OCI-LY7 (cell line): ENCODE data around the gene BCL3. TPM values are rescaled to one million over a fixed set of nuclear protein-coding genes. Genes with fewer than 3 reads are reported as not detected.

Source experiments
- BruUV-seq: library from RNA; stranded (reverse); fragments of 400-500 nt; replicated peaks from 2 replicates; lab custom pipeline; 2021; lab: Mats Ljungman, UMichigan
- CTCF ChIA-PET: fragments of 300-600 bp; sonication (Branson Sonifier 250); formaldehyde crosslinking; loops from one replicate; lab custom pipeline; 2022; ENCODE audit warnings: antibody characterized with exemption; ENCODE audit not compliant: unreplicated experiment; lab: Charles Lee
- POLR2A ChIA-PET: fragments of 300-600 bp; sonication (Branson Sonifier 250); formaldehyde crosslinking; loops from one replicate; lab custom pipeline; 2022; ENCODE audit warnings: antibody characterized with exemption; lab: Charles Lee
- DNase-seq: peaks from one replicate; pipeline ENCODE4 v3.0.0-alpha.2; 2015; ENCODE audit warnings: low spot score
- H2AFZ ChIP-seq: fragments of 200-600 bp; sonication (generic), shearing (Covaris generic); 2 replicates; pipeline ENCODE4 v1.6.1; 2014; ENCODE audit warnings: mild to moderate bottlenecking, antibody characterized with exemption, low read length, moderate library complexity
- H3K27ac ChIP-seq: fragments of 200-600 bp; sonication (generic); 2 replicates; pipeline ENCODE4 v1.5.1; 2014; ENCODE audit warnings: mixed run types, low read depth, mild to moderate bottlenecking, moderate library complexity, low read length, inconsistent platforms; ENCODE audit not compliant: poor library complexity, severe bottlenecking
- H3K36me3 ChIP-seq: fragments of 200-600 bp; sonication (generic); 2 replicates; pipeline ENCODE4 v1.6.1; 2014; ENCODE audit warnings: mild to moderate bottlenecking, antibody characterized with exemption, low read length, moderate library complexity, mixed read lengths; ENCODE audit not compliant: insufficient read depth
- H3K4me1 ChIP-seq: fragments of 200-600 bp; sonication (generic); 2 replicates; pipeline ENCODE4 v1.5.1; 2014; ENCODE audit warnings: mild to moderate bottlenecking, low read length; ENCODE audit not compliant: insufficient read depth, poor library complexity, severe bottlenecking
- H3K4me2 ChIP-seq: fragments of 200-600 bp; sonication (generic); 2 replicates; pipeline ENCODE4 v1.6.1; 2014; ENCODE audit warnings: mild to moderate bottlenecking, low read length
- H3K4me3 ChIP-seq: fragments of 200-600 bp; sonication (generic); 2 replicates; pipeline ENCODE4 v1.5.1; 2014; ENCODE audit warnings: mild to moderate bottlenecking, low read depth, low read length; ENCODE audit not compliant: poor library complexity, severe bottlenecking
- H3K79me2 ChIP-seq: fragments of 200-600 bp; sonication (generic); 2 replicates; pipeline ENCODE4 v1.6.1; 2016; ENCODE audit warnings: low read depth, mild to moderate bottlenecking, low read length, moderate library complexity, mixed read lengths; ENCODE audit not compliant: insufficient read depth
- H3K9me2 ChIP-seq: fragments of 200-600 bp; sonication (generic); 2 replicates; pipeline ENCODE4 v1.6.1; 2016; ENCODE audit warnings: mild to moderate bottlenecking, low read length, mixed read lengths; ENCODE audit not compliant: insufficient read depth
- H3K9me3 ChIP-seq: fragments of 200-600 bp; sonication (generic); 2 replicates; pipeline ENCODE4 v1.6.1; 2014; ENCODE audit warnings: mild to moderate bottlenecking, mixed run types, low read length, mixed read lengths
- H4K20me1 ChIP-seq: fragments of 200-600 bp; sonication (generic); 2 replicates; pipeline ENCODE4 v1.6.1; 2014; ENCODE audit warnings: mild to moderate bottlenecking, antibody characterized with exemption, low read length, moderate library complexity, mixed read lengths; ENCODE audit not compliant: insufficient read depth
- EZH2phosphoT487 ChIP-seq: fragments of 200-600 bp; sonication (generic); IDR thresholded peaks from 2 replicates; pipeline ENCODE4 v1.6.1; 2018; ENCODE audit warnings: low read depth, borderline replicate concordance, mild to moderate bottlenecking, mixed run types, antibody characterized with exemption, low read length, moderate library complexity, mixed read lengths
- intact Hi-C: fragments of 100-400 bp; cut with micrococcal nuclease; formaldehyde crosslinking; loops from one replicate; pipeline ENCODE4 v1.10.0; 2022; ENCODE audit not compliant: unreplicated experiment
- total RNA-seq, 2 experiments: library from RNA; depleted of rRNA in 1 of 2; stranded (reverse); fragments of >200 nt in 1 of 2; shearing (Covaris generic) in 1 of 2; gene quantifications; 2 replicates each; pipeline ENCODE4 v1.2.3, GENCODE V29; 2014 to 2022
- TF ChIP-seq, protein P1 (sequence below): fragments of 200-600 bp; sonication (generic); conservative IDR thresholded peaks from 2 replicates; pipeline ENCODE4 v1.5.1; 2014; ENCODE audit warnings: mild to moderate bottlenecking, antibody characterized with exemption, low read length, moderate library complexity, mixed read lengths

The BCL3 gene
- total RNA-seq, 2 experiments from 2014 or later: 10.2 to 18.6 TPM

DNA sequence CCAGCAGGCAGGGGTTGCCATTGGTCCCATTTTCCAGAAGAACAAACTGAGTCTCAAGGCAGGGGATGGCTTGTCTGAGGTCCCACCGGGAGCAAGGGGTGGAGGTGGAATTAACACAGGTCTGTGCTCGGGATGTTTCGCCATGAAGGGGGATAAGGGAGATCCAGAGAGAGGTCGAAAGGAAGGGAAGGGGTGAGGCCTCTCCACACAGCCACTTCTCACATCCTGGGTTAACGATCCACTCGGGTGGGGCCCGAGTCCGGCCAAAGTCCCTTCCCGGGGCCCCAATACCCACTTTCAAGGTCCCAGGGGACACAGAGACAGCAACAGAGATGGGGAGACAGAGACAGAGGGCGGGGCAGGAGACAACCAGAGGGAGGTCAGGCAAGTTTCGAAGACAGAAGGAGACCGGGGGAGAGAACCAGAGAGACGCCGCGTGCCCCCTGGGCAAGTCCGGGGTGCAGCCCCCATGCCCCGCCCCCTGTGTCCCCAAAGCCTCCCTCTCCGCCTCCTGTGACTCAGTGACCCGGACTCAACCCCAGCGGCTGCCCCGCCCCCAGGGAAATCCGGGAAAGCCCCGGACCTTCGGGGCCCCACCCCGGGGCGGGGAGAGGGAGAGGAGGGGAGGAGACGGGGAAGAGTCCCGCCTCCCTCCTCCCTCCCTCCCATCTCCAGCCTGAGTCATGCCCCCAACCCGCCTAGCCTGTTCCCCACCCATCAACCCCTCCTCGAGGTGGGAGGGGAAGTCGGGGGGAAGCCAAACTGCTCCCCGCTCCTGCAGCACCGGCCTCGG lies 1.4 kb upstream of the BCL3 start:
- Histone ChIP-seq H3K27ac (peak overlapping the region; percentile 95), H3K4me3 (peak overlapping the region; percentile 84), H3K9me2 (no peaks in the 10 kb centered on the region), H2AFZ (peak overlapping the region; percentile 69; the same call in 1 of the 2 replicates), H3K9me3 (no peaks in the 10 kb centered on the region), H3K4me1 (peaks cover 45% of the 10 kb centered on the region), H3K79me2 (peaks cover 27% of the 10 kb centered on the region), H3K4me2 (peak overlapping the region; percentile 79), H3K36me3 (peaks cover 21% of the 10 kb centered on the region; the same call in 1 of the 2 replicates), H4K20me1 (no peaks in the 10 kb centered on the region)
- DNase-seq: peak; percentile 79
- BruUV-seq: no TSS peak
- intact Hi-C loops: no loop called here
- CTCF ChIA-PET: no interaction called here
- no peak for TF ChIP-seq EZH2phosphoT487
- TF ChIP-seq, protein P1, sequence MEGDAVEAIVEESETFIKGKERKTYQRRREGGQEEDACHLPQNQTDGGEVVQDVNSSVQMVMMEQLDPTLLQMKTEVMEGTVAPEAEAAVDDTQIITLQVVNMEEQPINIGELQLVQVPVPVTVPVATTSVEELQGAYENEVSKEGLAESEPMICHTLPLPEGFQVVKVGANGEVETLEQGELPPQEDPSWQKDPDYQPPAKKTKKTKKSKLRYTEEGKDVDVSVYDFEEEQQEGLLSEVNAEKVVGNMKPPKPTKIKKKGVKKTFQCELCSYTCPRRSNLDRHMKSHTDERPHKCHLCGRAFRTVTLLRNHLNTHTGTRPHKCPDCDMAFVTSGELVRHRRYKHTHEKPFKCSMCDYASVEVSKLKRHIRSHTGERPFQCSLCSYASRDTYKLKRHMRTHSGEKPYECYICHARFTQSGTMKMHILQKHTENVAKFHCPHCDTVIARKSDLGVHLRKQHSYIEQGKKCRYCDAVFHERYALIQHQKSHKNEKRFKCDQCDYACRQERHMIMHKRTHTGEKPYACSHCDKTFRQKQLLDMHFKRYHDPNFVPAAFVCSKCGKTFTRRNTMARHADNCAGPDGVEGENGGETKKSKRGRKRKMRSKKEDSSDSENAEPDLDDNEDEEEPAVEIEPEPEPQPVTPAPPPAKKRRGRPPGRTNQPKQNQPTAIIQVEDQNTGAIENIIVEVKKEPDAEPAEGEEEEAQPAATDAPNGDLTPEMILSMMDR: no peak
- POLR2A ChIA-PET: no interaction called here

DNA sequence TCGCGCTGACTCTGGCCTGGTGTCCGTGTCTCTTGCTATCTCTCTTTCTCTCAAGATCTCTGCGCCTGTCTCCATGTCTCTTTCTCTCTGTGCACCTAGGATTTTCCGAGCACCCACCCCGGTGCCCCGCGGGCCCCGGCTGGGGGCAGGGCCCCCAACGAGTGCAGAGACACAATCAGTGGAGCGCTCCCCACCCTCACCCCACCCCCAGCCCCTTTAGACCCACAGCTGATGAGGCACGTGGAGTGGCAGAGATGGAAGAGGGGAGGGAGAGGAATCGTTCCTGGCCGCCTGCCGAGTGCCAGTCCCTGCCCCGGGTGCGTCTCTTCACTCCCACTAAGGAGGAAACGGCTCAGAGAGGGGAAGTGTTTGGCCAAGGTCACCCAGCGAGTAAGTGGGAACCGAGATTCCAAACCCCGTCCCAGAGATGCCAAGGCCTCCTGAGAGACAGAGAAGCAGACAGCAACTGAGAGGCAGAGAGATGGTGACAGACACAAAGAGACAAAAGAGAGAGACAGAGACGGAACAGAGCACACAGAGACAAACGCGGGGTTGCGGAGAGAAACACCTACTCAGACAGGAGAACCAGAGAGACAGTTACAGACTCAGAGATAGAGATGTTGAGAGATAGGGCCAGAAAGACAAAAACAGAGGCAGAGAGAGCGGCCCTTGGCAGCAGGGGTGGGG lies 626 bp upstream of the BCL3 start:
- ChIA-PET POLR2A (no interaction called here), CTCF (no interaction called here)
- intact Hi-C loops: no loop called here
- Histone ChIP-seq H3K79me2 (peaks cover 27% of the 10 kb centered on the region), H3K4me2 (peak overlapping the region; percentile 79), H3K36me3 (peaks cover 26% of the 10 kb centered on the region; the same call in 1 of the 2 replicates), H3K27ac (peak overlapping the region; percentile 95), H4K20me1 (no peaks in the 10 kb centered on the region), H3K9me3 (no peaks in the 10 kb centered on the region), H3K9me2 (no peaks in the 10 kb centered on the region), H3K4me1 (peaks cover 52% of the 10 kb centered on the region), H3K4me3 (peak overlapping the region; percentile 84), H2AFZ (peak overlapping the region; percentile 69; the same call in 1 of the 2 replicates)
- no peak for TF ChIP-seq EZH2phosphoT487
- TF ChIP-seq, protein P1: no peak
- no TSS peak for BruUV-seq
- no peak for DNase-seq
